ENCODE measurements around the gene UCK1. TPM values are rescaled to one million over a fixed set of nuclear protein-coding genes. Genes with fewer than 3 reads are reported as not detected.

UCK1 gene
- total and polyA plus RNA-seq, 2 of the 13 experiments (the other 11 are each of a cell fraction or from before 2014, with no cell fraction given), result 11.0 to 24.1 TPM

DNA sequence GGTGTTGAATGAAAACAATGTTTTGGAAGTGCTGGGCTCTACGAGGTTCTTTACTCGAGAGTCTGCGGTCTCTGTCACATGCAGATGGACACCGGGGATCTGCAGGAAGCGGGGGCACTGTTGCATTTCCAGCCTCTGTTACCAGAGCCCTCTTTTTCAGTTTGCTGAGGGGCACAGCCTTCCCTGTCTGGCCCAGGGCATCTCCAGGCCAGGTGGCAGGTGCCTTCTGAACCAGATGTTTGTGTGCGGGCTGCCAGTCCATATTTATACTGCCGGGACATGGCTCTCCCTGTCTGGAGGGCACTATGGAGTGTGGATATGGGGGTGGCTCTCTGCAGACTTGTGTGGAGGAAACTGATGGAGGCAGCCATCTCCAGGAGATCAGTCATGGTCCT is 47.0 kb downstream of the UCK1 start:
- Histone ChIP-seq H3K27ac (ENCODE audit: extremely low read length, insufficient read depth, low read length) (no peak overlapping the region), H3K9ac (ENCODE audit: insufficient read depth, low read depth, low read length) (no peak overlapping the region), H3K4me1 (ENCODE audit: insufficient read depth, low read length) (no peaks in the 10 kb centered on the region), H3K4me2 (ENCODE audit: low read depth, low read length) (no peak overlapping the region), H4K20me1 (ENCODE audit: insufficient read depth, low read length) (peaks cover 3% of the 10 kb centered on the region; the same call in 1 of the 2 replicates), H2AFZ (ENCODE audit: low read length) (no peak overlapping the region), H3K36me3 (replicated peaks in 1 of 2; ENCODE audit: control insufficient read depth in 1 of 2, insufficient read depth in 2 of 2, low read length in 2 of 2) (peaks cover 68 to 93% of the 10 kb centered on the region in 2 experiments), H3K79me2 (ENCODE audit: insufficient read depth, low read length) (no peaks in the 10 kb centered on the region), H3K9me3 (ENCODE audit: low read length) (no peaks in the 10 kb centered on the region), H3K27me3 (ENCODE audit: control insufficient read depth in 1 of 2, insufficient read depth in 2 of 2, low read length in 2 of 2) (no peaks in the 10 kb centered on the region), H3K4me3 (replicated peaks in 1 of 3; ENCODE audit: insufficient read depth in 1 of 3, low read depth in 2 of 3, low read length in 3 of 3) (no peak overlapping the region)
- TF ChIP-seq AGO2 (optimal IDR thresholded peaks at IDR 0.05; ENCODE audit: low read depth, low read length) (peak; percentile 8), ZNF329 (CRISPR knock-in tag; IDR thresholded peaks at IDR 0.05; ENCODE audit: low read depth) (no peak), RBM22 (optimal IDR thresholded peaks at IDR 0.05; ENCODE audit: low read length) (peak; percentile 25)
- intact Hi-C loops (cut with micrococcal nuclease; ENCODE audit: unreplicated experiment), result no loop called here
- no TSS peak for BruUV-seq (replicated peaks)
- ATAC-seq (no peak), FAIRE-seq (no peak), DNase-seq (ENCODE audit: low spot score) (no peak)
- ChIA-PET CTCF (ENCODE audit: low intra/inter-chr PET ratio, low total read pairs) (no interaction called here), POLR2A (no interaction called here)
- in situ Hi-C loops (cut with HindIII; ENCODE audit: extremely low pct_ligation_motif_present, low pct_unique_long_range_greater_than_20kb), result no loop called here
- WGBS (ENCODE audit: low lambda C conversion rate), result 100% methylated on average over 2 of the region's 7 CpGs

DNA sequence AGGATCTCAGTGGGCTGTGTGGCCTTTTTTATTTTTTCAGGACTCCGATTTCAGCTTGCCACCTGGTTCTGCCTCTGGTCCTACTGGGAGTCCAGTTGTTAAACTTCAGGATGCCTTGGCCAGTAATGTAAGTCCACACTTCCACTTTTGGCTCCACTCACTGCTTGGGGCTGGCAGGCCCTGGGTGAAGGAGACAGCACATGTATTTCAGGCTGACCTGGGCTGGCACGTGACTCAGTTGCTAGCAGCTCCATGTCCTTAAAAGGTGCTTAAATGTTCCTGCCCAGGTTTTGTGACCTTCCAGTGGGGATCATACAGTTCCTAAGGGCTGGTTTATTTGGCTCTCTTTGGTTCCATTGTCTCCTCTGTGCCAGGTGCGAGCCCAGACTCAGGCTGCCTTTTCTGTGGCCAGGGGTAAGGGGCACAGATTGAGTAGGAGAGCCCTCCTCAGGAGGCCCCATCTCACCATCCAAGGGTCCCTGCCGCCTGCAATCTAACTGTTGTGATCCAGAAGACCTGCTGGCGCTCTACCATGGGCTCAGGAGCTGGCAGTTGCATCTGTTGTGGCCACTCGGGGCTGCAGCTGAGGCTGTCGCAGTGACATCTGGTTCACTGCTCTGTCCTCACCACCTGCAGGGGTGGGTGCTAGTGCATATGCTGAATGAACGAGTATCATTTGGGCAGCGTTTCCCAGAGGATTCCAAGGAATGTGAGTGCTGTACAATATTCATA is 47.6 kb downstream of the UCK1 start:
- 93% methylated on average over 6 of the region's 9 CpGs for WGBS (ENCODE audit: low lambda C conversion rate)
- Histone ChIP-seq H3K4me3 (replicated peaks in 1 of 3; ENCODE audit: insufficient read depth in 1 of 3, low read depth in 2 of 3, low read length in 3 of 3) (no peak overlapping the region), H3K79me2 (ENCODE audit: insufficient read depth, low read length) (no peaks in the 10 kb centered on the region), H3K4me2 (ENCODE audit: low read depth, low read length) (no peak overlapping the region), H3K27ac (ENCODE audit: extremely low read length, insufficient read depth, low read length) (no peak overlapping the region), H3K9ac (ENCODE audit: insufficient read depth, low read depth, low read length) (no peak overlapping the region), H4K20me1 (ENCODE audit: insufficient read depth, low read length) (peaks cover 7% of the 10 kb centered on the region; the same call in 1 of the 2 replicates), H2AFZ (ENCODE audit: low read length) (no peak overlapping the region), H3K36me3 (replicated peaks in 1 of 2; ENCODE audit: control insufficient read depth in 1 of 2, insufficient read depth in 2 of 2, low read length in 2 of 2) (peaks cover 68 to 94% of the 10 kb centered on the region in 2 experiments), H3K9me3 (ENCODE audit: low read length) (no peaks in the 10 kb centered on the region), H3K27me3 (ENCODE audit: control insufficient read depth in 1 of 2, insufficient read depth in 2 of 2, low read length in 2 of 2) (no peaks in the 10 kb centered on the region), H3K4me1 (ENCODE audit: insufficient read depth, low read length) (no peaks in the 10 kb centered on the region)
- no TSS peak for BruUV-seq (replicated peaks)
- ChIA-PET CTCF (ENCODE audit: low intra/inter-chr PET ratio, low total read pairs) (no interaction called here), POLR2A (no interaction called here)
- FAIRE-seq (no peak), DNase-seq (ENCODE audit: low spot score) (no peak), ATAC-seq (no peak)
- intact Hi-C loops (cut with micrococcal nuclease; ENCODE audit: unreplicated experiment), result no loop called here
- in situ Hi-C loops (cut with HindIII; ENCODE audit: extremely low pct_ligation_motif_present, low pct_unique_long_range_greater_than_20kb), result no loop called here
- TF ChIP-seq, protein P1, sequence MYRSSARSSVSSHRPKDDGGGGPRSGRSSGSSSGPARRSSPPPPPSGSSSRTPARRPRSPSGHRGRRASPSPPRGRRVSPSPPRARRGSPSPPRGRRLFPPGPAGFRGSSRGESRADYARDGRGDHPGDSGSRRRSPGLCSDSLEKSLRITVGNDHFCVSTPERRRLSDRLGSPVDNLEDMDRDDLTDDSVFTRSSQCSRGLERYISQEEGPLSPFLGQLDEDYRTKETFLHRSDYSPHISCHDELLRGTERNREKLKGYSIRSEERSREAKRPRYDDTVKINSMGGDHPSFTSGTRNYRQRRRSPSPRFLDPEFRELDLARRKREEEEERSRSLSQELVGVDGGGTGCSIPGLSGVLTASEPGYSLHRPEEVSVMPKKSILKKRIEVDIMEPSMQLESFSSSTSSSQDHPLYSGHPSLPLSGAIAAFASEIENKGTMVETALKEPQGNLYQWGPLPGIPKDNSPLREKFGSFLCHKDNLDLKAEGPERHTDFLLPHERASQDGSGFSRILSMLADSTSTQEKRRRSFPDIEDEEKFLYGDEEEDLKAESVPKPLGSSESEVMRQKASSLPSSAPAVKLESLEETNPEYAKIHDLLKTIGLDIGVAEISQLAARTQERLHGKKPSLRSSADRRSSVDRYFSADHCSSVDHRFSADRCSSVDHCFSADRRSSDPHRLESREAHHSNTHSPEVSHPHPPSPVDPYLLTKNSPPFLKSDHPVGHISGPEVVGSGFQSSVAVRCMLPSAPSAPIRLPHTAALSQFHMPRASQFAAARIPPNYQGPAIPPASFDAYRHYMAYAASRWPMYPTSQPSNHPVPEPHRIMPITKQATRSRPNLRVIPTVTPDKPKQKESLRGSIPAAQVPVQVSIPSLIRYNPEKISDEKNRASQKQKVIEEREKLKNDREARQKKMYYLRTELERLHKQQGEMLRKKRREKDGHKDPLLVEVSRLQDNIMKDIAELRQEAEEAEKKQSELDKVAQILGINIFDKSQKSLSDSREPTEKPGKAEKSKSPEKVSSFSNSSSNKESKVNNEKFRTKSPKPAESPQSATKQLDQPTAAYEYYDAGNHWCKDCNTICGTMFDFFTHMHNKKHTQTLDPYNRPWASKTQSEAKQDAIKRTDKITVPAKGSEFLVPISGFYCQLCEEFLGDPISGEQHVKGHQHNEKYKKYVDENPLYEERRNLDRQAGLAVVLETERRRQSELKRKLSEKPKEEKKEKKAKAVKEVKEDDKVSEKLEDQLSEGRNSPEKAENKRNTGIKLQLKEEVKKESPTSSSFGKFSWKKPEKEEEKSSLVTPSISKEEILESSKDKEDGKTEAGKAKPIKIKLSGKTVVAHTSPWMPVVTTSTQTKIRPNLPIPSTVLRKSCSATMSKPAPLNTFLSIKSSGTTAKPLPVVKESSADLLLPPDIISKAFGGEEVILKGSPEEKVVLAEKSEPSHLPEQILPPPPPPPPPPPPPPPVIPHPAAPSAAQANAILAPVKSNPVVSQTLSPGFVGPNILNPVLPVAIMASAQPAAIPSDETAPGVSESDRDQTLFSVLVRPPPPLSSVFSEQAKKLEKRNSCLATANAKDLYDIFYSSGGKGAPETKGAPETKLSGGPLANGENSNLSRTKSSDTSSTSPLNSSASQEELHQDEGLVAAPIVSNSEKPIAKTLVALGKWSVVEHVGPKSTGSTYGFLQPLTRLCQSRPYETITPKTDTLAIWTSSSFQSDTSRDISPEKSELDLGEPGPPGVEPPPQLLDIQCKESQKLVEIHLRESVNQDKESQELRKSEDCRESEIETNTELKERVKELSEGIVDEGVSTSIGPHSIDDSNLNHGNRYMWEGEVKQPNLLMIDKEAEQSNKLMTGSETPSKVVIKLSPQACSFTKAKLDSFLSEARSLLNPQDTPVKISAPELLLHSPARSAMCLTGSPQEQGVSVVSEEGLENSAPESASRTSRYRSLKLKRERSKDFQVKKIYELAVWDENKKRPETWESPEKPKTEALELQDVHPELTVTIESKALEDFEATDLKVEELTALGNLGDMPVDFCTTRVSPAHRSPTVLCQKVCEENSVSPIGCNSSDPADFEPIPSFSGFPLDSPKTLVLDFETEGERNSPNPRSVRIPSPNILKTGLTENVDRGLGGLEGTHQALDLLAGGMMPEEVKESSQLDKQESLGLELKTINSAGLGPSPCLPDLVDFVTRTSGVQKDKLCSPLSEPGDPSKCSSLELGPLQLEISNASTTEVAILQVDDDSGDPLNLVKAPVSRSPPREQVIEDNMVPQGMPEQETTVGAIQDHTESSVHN (CRISPR knock-in tag; IDR thresholded peaks at IDR 0.05), result no peak
- TF ChIP-seq ZNF34 (CRISPR knock-in tag; IDR thresholded peaks at IDR 0.05; ENCODE audit: borderline replicate concordance), result no peak
- peak; percentile 33 for TF ChIP-seq AGO2 (optimal IDR thresholded peaks at IDR 0.05; ENCODE audit: low read depth, low read length)

All from HepG2 (cell line).